Measurements from ENCODE around the gene CALN1.

- no peak for TF ChIP-seq CTCF (IDR thresholded peaks at IDR 0.05; ENCODE audit: low read length)
- no peak for TF ChIP-seq EZH2 (IDR thresholded peaks at IDR 0.05; ENCODE audit: borderline replicate concordance, low read length)
These were observed 627.4 kb downstream of the CALN1 start for GRCh38 chr7:71784781-71785180.
